Measurements from ENCODE around the gene ANKHD1.

Gene ANKHD1

GRCh38 chr5:140557136-140557805, 155.6 kb downstream of the ANKHD1 start, which contains the start of gene SRA1 (continued):
- TF ChIP-seq OVOL3 (tag by site-specific recombination; IDR thresholded peaks at IDR 0.05), result no peak
- peak; percentile 82 for TF ChIP-seq SP7 (tag by site-specific recombination; IDR thresholded peaks at IDR 0.05)
- TF ChIP-seq ZNF280C (tag by site-specific recombination; IDR thresholded peaks at IDR 0.05), result no peak
- TF ChIP-seq ZBTB10 (tag by site-specific recombination; IDR thresholded peaks at IDR 0.05), result peak; percentile 44; the same call in 1 of the 2 replicates
- peak; percentile 93 for TF ChIP-seq ZNF501 (tag by site-specific recombination; IDR thresholded peaks at IDR 0.05)
- TF ChIP-seq BCL11A (tag by site-specific recombination; IDR thresholded peaks at IDR 0.05; ENCODE audit: low read depth), result no peak
- no peak for TF ChIP-seq ZNF366 (tag by site-specific recombination; conservative IDR thresholded peaks at IDR 0.05)
- TF ChIP-seq ZNF704 (tag by site-specific recombination; IDR thresholded peaks at IDR 0.05), result no peak
- peak; percentile 72 for TF ChIP-seq YY1 (tag by site-specific recombination; IDR thresholded peaks at IDR 0.05)

- no peak for TF ChIP-seq ZNF596 (tag by site-specific recombination; IDR thresholded peaks at IDR 0.05)
- TF ChIP-seq ZNF623 (tag by site-specific recombination; IDR thresholded peaks at IDR 0.05), result no peak
- ChIA-PET POLR2A (interaction anchor here (0.5 to 2.2 kb wide), 12 partner anchors 8 to 161 kb away, joined by 3 to 19 read pairs (median 6); partner anchors contain the start of genes ANKHD1, CD14, EIF4EBP3 and HARS1), CTCF (interaction anchor here (0.6 to 2.9 kb wide), 2 partner anchors 77 to 162 kb away, joined by 5 to 11 read pairs; no protein-coding TSS in a partner anchor)
- no peaks in the 10 kb centered on the region for H3K9me3 ChIP-seq (ENCODE audit: control insufficient read depth, insufficient read depth, low read depth, low read length)
- H3K4me1 ChIP-seq (ENCODE audit: control insufficient read depth, insufficient read depth, low read length), result 0 out of 2 replicates have a peak, but pooled peaks cover 4% of the 10 kb centered on the region
- H3K27ac ChIP-seq (ENCODE audit: extremely low read depth, low read depth, low read length), result peak overlapping the region; percentile 71
- H3K36me3 ChIP-seq (ENCODE audit: control insufficient read depth in 2 of 2, insufficient read depth in 1 of 2, low read length in 2 of 2), result peaks cover 0 to 57% of the 10 kb centered on the region in 2 experiments; a peak in 2 of 3 replicates
- H3K4me3 ChIP-seq (ENCODE audit: low read depth, low read length), result no peak overlapping the region; the same call in 1 of the 2 replicates
These were observed 156.3 kb downstream of the ANKHD1 start for GRCh38 chr5:140557965-140558364.

- CTCF ChIA-PET, result interaction anchor here (0.6 to 2.9 kb wide), 3 partner anchors 77 to 945 kb away, joined by 3 to 11 read pairs (median 5); no protein-coding TSS in a partner anchor
- TF ChIP-seq ZNF335 (tag by site-specific recombination; conservative IDR thresholded peaks at IDR 0.05), result 0 out of 2 replicates have a peak, but pooled peaks have one; percentile 4
- no peak for TF ChIP-seq ZBTB8A (tag by site-specific recombination; IDR thresholded peaks at IDR 0.05)
- no peak for TF ChIP-seq ATF2 (tag by site-specific recombination; IDR thresholded peaks at IDR 0.05; ENCODE audit: low read depth)
- TF ChIP-seq ZNF837 (tag by site-specific recombination; IDR thresholded peaks at IDR 0.05), result no peak
- no peak for TF ChIP-seq SP3 (tag by site-specific recombination; IDR thresholded peaks at IDR 0.05)
- no peak for TF ChIP-seq ZNF843 (tag by site-specific recombination; IDR thresholded peaks at IDR 0.05)
- H3K4me1 ChIP-seq (ENCODE audit: control insufficient read depth, insufficient read depth, low read length), result 0 out of 2 replicates have a peak, but pooled peaks cover 7% of the 10 kb centered on the region
- no peaks in the 10 kb centered on the region for H3K9me3 ChIP-seq (ENCODE audit: control insufficient read depth, insufficient read depth, low read depth, low read length)
- no peak overlapping the region for H3K27ac ChIP-seq (ENCODE audit: extremely low read depth, low read depth, low read length)
- POLR2A ChIA-PET, result interaction anchor here (1.8 to 2.2 kb wide), 3 partner anchors 8 to 157 kb away, joined by 8 to 15 read pairs (median 14); partner anchors contain the start of genes ANKHD1 and EIF4EBP3
- no peak overlapping the region for H3K4me3 ChIP-seq (ENCODE audit: low read depth, low read length)
- H3K36me3 ChIP-seq (ENCODE audit: control insufficient read depth in 2 of 2, insufficient read depth in 1 of 2, low read length in 2 of 2), result peaks cover 0 to 52% of the 10 kb centered on the region in 2 experiments; a peak in 2 of 3 replicates
These were observed 156.9 kb downstream of the ANKHD1 start for GRCh38 chr5:140558542-140558941.

All from HEK293 (cell line).